ENCODE measurements around the gene SLC35B1. TPM values are rescaled to one million over a fixed set of nuclear protein-coding genes. Genes with fewer than 3 reads are reported as not detected.

Gene SLC35B1
- total RNA-seq, 1 donor from 2014 or later = 42.0 TPM

GRCh38 chr17:49746791-49747490, 39.2 kb upstream of the SLC35B1 start:
- no peak overlapping the region for H3K27ac ChIP-seq
- intact Hi-C loops (cut with DNase I) = no loop called here

DNA sequence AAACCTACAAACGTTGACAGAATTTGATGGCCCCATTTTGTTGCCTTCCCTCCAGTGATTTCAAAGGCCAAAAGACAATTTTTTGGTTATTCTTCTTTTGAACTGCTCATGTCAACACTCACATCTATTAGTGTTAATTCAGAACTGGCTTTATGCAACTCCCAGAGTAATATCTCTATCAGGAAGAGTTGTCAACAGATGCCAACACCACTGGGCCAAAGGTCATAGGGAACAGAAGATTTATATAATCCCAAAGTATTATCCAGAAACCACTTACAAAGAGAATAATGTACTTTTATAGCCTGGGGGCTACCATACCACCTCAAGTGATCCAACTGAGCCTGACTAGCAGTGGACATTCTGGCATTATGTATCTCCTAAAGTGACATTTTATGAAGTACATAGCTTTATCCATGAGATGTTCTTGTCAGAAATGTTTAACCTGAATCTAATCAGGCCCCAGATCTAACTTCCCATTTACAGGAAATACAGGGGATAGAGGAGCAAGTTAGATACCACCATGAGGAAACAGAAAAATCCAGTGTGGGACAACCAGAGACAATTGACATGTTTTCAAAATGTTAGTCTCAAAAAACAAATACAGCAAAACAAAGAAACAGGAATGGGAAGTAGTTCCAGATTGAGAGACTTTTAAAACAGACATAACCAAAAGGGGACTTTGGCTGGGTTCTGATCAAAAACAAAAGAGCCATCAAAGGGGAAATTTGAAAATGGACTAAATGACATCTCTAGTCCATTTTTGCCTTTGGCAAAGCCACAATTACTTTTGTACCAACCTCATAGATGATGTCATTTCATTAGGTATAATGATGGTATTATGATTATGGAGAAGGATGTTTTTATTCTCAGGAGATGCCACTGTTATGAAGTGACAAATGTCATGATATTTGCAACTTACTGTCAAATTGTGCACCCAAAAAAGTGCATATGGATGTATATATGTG, 37.7 kb upstream of the SLC35B1 start:
- peaks cover 42% of the 10 kb centered on the region for H3K4me1 ChIP-seq
- H3K4me3 ChIP-seq = no peak overlapping the region
- no peaks in the 10 kb centered on the region for H3K27me3 ChIP-seq
- DNase-seq (ENCODE audit: extremely low spot score in 2 of 2) = no peak
- H3K27ac ChIP-seq = no peak overlapping the region
- no peaks in the 10 kb centered on the region for H3K36me3 ChIP-seq
- H3K9me3 ChIP-seq = no peaks in the 10 kb centered on the region
- TF ChIP-seq POLR2AphosphoS5 (IDR thresholded peaks at IDR 0.05; ENCODE audit: insufficient read depth in 1 of 2, low read depth in 1 of 2) (no peak), CTCF (IDR thresholded peaks at IDR 0.05) (no peak), POLR2A (IDR thresholded peaks at IDR 0.05) (no peak)
- intact Hi-C loops (cut with DNase I) = no loop called here

More at GRCh38 chr17:49746791-49747490, 39.2 kb upstream of the SLC35B1 start:
- no peak for TF ChIP-seq CTCF (IDR thresholded peaks at IDR 0.05)
- no peak for TF ChIP-seq POLR2A (IDR thresholded peaks at IDR 0.05)
- TF ChIP-seq POLR2AphosphoS5 (IDR thresholded peaks at IDR 0.05; ENCODE audit: insufficient read depth in 1 of 2, low read depth in 1 of 2) = no peak
- Histone ChIP-seq H3K4me1 (peaks cover 27% of the 10 kb centered on the region), H3K36me3 (no peaks in the 10 kb centered on the region), H3K27me3 (no peaks in the 10 kb centered on the region), H3K4me3 (no peak overlapping the region), H3K9me3 (no peaks in the 10 kb centered on the region)
- DNase-seq (ENCODE audit: extremely low spot score in 2 of 2) = no peak

DNA sequence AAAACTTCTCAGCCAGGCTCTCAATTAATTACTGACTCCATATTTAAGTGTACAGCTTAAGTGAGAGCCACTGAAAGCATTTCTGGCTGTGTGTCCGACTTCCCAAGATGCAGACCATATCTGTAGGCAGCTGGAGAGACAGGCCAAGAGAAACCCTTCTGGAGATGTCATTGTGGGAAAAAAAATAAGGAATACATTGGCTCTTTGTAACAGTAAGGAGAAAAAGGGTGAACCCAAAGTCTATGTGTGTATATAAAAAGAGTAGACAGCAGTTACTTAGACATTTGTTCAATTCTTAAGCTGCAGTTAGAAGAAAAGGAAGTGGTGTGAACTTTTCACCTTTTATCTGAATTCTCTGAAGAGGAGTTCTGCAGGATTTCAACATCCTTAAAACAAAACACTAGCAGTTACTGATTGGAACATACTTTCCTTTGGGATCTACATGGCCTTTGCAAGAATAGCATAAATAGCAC, 34.4 kb upstream of the SLC35B1 start:
- Histone ChIP-seq H3K36me3 (no peaks in the 10 kb centered on the region), H3K9me3 (no peaks in the 10 kb centered on the region), H3K4me1 (peaks cover 54% of the 10 kb centered on the region), H3K27ac (peak overlapping the region; percentile 80), H3K4me3 (no peak overlapping the region), H3K27me3 (no peaks in the 10 kb centered on the region)
- no peak for TF ChIP-seq CTCF (IDR thresholded peaks at IDR 0.05)
- no peak for TF ChIP-seq POLR2A (IDR thresholded peaks at IDR 0.05)
- no peak for TF ChIP-seq POLR2AphosphoS5 (IDR thresholded peaks at IDR 0.05; ENCODE audit: insufficient read depth in 1 of 2, low read depth in 1 of 2)
- no peak for DNase-seq (ENCODE audit: extremely low spot score in 2 of 2)
- intact Hi-C loops (cut with DNase I) = no loop called here

- no peak for DNase-seq (ENCODE audit: extremely low spot score in 2 of 2)
- Histone ChIP-seq H3K4me1 (peaks cover 54% of the 10 kb centered on the region), H3K27me3 (no peaks in the 10 kb centered on the region), H3K27ac (peak overlapping the region; percentile 80), H3K4me3 (no peak overlapping the region), H3K9me3 (no peaks in the 10 kb centered on the region), H3K36me3 (no peaks in the 10 kb centered on the region)
- intact Hi-C loops (cut with DNase I) = no loop called here
- TF ChIP-seq POLR2A (IDR thresholded peaks at IDR 0.05) = no peak
- TF ChIP-seq POLR2AphosphoS5 (IDR thresholded peaks at IDR 0.05; ENCODE audit: insufficient read depth in 1 of 2, low read depth in 1 of 2) = no peak
- TF ChIP-seq CTCF (IDR thresholded peaks at IDR 0.05) = no peak
Measured at GRCh38 chr17:49741692-49742076, 33.9 kb upstream of the SLC35B1 start.

Measured in vagina (tissue), 2 donors.